HG03575 (cell line): Measurements from ENCODE around the gene SEMA3G.

ENCODE experiments used
- ATAC-seq: cut with Tn5 transposase; IDR thresholded peaks from one replicate; pipeline ENCODE4 v1.9.1; 2021; ENCODE audit not compliant: unreplicated experiment, insufficient number of reproducible peaks, low FRiP score; ENCODE audit errors: extremely low read depth

SEMA3G gene

GRCh38 chr3:52456169-52456799 lies 11.4 kb upstream of the SEMA3G start:
- no peak for ATAC-seq

DNA sequence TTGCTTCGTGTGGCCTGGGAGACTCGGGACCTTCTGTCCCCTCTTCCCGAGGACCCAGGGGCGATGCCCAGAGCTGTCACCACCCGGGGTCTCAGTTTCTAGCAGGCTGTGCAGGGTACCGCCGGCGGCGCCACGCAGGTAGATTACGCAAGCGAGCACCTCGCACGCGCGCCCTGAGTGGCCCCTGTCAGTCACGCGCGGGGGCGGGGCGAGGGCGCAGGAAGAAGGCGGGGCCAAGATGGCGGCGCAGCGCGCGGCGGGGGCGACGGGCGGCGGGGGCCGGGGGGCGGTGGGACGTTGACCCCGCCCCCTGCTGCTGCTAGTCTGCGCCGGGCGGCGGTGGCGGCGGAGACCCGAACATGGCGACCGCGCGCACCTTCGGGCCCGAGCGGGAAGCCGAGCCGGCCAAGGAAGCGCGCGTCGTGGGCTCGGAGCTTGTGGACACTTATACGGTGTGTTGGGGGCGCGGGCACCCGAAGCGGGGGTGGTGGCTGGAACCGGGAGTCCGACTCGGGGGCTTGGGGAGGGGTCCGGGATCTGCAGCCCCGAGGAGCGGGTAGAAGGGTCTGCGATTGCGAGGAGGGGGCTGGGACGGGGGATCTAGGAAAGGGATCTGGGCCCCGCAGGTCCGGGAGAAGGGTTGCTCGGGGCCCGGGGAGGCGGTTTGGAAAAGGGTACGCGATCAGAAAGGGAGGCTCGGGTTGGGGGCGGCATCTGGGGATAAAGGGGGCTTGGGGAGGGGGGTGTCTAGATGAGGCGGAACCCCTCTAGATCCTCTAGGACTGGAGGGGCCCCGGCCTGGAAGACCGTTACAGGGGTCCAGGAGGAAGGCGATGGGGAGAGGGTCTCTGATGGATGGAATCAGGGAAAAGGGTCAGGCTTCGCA lies 10.6 kb upstream of the SEMA3G start, which contains the start of gene NISCH:
NISCH (plus strand) TSS at position 322 of the 886 bp plus-strand sequence; CDS start at position 360, 38 bp downstream.
- ATAC-seq, result no peak

GRCh38 chr3:52454938-52455282 lies 10.0 kb upstream of the SEMA3G start:
- no peak for ATAC-seq

- no peak for ATAC-seq
These were observed 9.5 kb upstream of the SEMA3G start for GRCh38 chr3:52454250-52454937.

- ATAC-seq, result no peak
These were observed 8.8 kb upstream of the SEMA3G start, which contains the start of gene TNNC1 for GRCh38 chr3:52453496-52454249. TNNC1 (minus strand) TSS chr3:52454041; CDS start chr3:52454015, 26 bp downstream.

DNA sequence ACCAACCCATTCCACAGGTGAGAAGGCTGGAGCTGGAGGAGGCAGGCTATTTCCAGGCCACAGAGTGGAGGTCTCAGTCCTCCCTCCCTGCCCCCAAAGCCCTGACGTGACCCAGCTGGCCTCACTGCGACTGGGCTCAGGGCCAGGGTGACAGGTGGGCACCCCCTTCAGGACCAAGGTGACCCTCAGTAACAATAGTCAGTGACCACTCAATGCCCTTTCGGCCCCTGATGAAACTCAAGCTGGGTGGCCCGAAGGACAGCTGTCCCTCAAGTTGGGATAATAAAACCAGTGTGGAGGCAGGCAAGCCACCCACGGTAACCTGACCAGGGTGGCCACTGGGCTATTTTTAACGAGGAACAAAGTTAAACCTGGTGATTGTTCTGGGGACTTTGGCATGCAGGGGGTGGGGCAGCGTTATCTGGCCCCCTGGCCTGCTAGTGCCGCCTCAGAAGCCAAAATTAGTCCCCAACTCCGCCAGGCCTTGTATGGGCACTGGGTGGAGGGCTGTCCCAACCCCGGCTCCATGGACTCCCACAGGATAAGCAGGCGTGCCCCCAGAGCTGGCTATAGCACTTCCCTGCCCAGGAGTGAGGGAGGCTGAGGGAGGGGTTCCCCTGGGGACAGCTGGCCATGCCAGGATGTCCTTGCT lies 7.8 kb upstream of the SEMA3G start:
- ATAC-seq, result no peak

GRCh38 chr3:52452126-52452525 lies 7.2 kb upstream of the SEMA3G start:
- no peak for ATAC-seq

DNA sequence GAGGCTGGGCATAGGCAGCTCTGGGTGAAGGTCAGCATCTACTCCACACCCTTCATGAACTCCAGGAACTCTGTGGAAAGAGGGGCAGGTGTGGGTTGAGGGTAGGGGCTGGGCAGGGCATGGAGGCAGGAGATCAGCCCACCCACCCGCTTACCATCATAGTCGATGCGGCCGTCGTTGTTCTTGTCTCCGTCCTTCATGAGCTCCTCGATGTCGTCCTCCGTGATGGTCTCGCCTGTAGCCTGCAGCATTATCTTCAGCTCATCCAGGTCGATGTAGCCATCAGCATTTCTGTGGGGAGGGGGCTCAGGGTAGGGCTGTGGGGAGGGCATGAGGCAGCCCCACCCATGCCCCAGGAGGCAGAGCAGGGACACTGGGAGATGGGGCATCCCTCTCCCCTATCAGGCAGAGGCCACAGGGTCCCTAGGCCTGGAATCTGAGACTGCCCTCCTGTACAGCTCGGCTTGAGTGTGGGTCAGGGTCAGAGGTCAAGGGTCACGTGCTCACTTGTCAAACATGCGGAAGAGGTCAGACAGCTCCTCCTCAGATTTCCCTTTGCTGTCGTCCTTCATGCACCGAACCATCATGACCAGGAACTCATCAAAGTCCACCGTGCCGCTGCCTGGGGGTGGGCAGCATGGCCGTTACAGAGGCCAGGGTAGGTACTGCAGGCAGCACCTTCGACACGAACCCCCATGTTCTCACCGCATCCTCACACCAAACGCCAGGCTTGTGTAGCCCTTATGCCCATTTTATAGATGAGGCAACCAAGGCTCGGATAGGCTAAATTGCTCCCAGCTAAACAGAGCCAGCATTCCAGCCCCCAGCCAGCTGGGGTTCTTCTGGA lies 6.6 kb upstream of the SEMA3G start:
- no peak for ATAC-seq

- ATAC-seq, result no peak
These were observed 5.8 kb upstream of the SEMA3G start for GRCh38 chr3:52450489-52451236.

DNA sequence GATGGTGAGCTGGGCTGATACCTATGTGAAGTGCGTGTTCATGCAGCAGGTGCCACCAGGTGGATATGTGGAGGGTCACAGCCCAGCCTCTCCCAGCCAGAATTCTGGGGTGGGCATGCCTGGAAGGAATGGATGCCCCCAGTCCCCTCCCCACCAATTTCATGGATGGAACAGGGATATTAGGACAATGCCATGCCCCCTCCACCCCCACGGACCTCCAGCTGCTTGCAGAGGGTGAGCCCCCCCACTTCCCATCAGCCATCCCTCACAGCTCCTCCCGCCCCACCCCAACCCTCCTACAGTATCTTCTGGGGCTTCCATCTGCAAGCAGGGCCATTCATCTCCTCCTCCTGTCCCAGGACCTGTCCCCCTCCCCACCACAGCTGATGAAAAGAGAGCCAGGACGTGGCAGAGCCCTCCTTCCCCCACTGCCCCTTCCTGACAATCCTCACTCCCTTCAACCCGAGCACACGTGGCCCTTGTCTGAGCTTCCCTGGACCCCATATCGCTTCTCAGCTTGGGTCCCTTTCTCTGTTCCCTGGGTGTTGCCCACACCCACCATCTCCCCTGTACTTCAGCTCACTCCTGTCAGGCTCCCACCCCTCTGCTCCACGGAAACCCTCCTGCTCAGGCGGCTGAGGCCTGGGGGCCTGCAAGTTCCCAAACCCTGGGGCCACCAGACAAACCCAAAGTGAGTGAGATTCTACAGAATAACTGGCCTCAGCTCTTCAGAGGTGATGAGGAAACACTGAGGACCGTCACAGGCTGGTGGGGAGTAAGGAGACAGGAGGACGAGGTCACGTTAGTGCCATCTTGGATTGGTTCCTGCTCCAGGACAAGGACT lies 2.8 kb upstream of the SEMA3G start:
- no peak for ATAC-seq

DNA sequence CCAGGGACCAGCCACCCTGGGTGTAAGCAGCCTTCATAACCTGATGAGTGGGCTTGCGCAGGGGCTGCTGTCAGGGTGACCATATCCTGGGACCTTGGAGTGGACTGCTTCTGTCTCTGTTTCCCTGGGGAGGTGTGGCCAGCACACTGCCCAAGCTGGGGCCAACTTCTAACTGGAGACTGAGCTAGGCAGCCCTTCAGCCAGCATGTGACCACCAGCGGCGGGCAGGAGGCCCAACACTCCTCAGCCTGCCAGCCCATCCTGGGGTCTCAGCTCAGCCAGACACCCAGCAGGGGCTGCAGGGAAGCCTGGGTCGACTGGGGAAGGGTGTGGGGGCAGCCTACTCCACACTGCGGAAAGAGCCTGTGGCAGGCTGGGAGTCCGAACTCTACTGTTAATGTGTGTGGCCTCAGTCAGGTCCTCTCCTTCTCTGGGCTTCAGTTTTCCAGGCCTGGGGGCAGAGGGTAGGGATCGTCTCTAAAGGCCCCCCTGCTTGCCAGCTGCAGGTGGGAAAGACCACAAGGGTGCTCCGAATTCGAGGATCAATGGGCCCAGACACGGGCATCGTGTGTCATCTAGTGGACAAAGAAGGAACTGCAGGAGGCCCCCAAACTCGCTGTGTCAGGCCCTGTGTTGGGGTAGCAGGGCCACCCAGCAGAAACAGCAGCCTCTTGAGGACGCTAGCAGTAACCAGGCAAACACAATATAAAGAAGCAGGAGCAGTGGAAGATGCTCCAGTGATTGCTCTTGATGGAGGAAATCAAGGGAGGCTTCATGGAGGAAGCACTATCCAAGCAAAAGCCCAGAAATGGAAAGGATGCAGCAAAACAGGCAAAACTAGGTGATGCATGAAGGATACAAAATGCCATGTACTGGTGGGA lies 2.0 kb upstream of the SEMA3G start:
- ATAC-seq, result no peak

GRCh38 chr3:52446042-52446441 lies 1.1 kb upstream of the SEMA3G start:
- ATAC-seq, result no peak

- no peak for ATAC-seq
These were observed 864 bp downstream of the SEMA3G start for GRCh38 chr3:52443791-52444687.

DNA sequence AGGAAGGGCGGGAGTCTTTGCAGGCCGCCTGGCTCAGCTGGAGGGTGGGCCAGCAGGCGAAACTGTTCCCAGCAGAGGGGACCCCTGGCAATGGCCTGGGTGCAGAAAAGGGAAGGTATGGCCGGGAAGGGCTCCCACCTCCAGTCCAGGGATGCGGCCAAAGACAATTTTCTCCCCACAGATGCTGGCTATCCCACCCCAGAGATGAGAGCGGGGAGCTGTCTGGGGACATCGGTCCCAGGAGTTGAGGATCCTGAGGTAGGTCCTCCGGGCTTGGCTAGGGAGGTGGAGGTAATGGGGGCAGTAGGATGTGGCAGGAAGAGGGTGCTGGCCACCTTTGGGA lies 1.7 kb downstream of the SEMA3G start:
- ATAC-seq, result no peak
